ENCODE data around the gene FARSA. TPM values are rescaled to one million over a fixed set of nuclear protein-coding genes. Genes with fewer than 3 reads are reported as not detected.
A peak's percentile ranks its signal among the peaks of the same experiment; 100 is the strongest.

The FARSA gene
- total and polyA plus RNA-seq, 2 donors (not counting 3 experiments of a cell fraction or from before 2014, with no cell fraction given): 51.8 to 77.4 TPM

DNA sequence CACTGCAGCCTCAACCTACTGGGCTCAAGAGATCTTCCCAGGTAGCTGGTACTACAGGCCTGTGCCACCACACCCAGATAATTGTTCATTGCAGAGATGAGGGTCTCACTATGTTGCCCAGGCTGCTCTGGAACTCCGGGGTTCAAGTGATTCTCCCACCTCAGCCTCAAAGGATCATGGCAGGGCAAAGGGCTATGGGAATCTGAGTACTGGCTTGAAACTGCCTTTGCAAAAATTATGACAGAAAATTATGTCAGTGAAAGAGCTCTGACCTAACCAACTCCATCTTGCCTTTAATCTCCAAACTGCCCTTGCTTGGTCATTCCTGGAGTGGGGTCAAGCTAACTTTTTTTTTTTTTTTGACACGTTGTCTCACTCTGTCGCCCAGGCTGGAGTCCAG, 50.9 kb downstream of the FARSA start:
- no peak overlapping the region for H2AFZ ChIP-seq (ENCODE audit: low read depth, low read length)
- H3K9me1 ChIP-seq (replicated peaks; ENCODE audit: control insufficient read depth, extremely low read depth, insufficient read depth, low read length): no peaks in the 10 kb centered on the region
- no peaks in the 10 kb centered on the region for H4K20me1 ChIP-seq (replicated peaks; ENCODE audit: control insufficient read depth, extremely low read depth, insufficient read depth, low read length)
- TF ChIP-seq, protein P1, sequence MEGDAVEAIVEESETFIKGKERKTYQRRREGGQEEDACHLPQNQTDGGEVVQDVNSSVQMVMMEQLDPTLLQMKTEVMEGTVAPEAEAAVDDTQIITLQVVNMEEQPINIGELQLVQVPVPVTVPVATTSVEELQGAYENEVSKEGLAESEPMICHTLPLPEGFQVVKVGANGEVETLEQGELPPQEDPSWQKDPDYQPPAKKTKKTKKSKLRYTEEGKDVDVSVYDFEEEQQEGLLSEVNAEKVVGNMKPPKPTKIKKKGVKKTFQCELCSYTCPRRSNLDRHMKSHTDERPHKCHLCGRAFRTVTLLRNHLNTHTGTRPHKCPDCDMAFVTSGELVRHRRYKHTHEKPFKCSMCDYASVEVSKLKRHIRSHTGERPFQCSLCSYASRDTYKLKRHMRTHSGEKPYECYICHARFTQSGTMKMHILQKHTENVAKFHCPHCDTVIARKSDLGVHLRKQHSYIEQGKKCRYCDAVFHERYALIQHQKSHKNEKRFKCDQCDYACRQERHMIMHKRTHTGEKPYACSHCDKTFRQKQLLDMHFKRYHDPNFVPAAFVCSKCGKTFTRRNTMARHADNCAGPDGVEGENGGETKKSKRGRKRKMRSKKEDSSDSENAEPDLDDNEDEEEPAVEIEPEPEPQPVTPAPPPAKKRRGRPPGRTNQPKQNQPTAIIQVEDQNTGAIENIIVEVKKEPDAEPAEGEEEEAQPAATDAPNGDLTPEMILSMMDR (IDR thresholded peaks at IDR 0.05; ENCODE audit: extremely low read depth in 1 of 2, insufficient read depth in 1 of 2, low read depth in 1 of 2, low read length in 2 of 2): no peak
- dilution Hi-C loops (cut with MboI; ENCODE audit: extremely low pct_ligation_motif_present, low sequenced_read_pairs): no loop called here
- peak; percentile 4 for FAIRE-seq
- ChIA-PET POLR2A (interaction anchor here (1.1 kb wide), 1 partner anchor 8 kb away, joined by 4 read pairs; the partner anchor contains the start of gene GCDH), CTCF (interaction anchor here (1.7 to 3.5 kb wide), 5 partner anchors 8 to 116 kb away, joined by 5 to 22 read pairs (median 14); partner anchors contain the start of gene GCDH)
- H3K9me3 ChIP-seq (replicated peaks; ENCODE audit: control insufficient read depth, insufficient read depth, low read length): no peaks in the 10 kb centered on the region
- H3K4me1 ChIP-seq (ENCODE audit: control insufficient read depth, extremely low read depth, insufficient read depth, low read length): peaks cover 4% of the 10 kb centered on the region
- intact Hi-C loops (cut with micrococcal nuclease): no loop called here
- no peak overlapping the region for H3K9ac ChIP-seq (replicated peaks; ENCODE audit: extremely low read depth, insufficient read depth, low read length)
- peaks cover 0 to 5% of the 10 kb centered on the region in 2 experiments for H3K36me3 ChIP-seq (ENCODE audit: control insufficient read depth in 2 of 2, extremely low read depth in 1 of 2, insufficient read depth in 2 of 2, low read length in 2 of 2)
- H3K27me3 ChIP-seq (ENCODE audit: control insufficient read depth in 2 of 2, insufficient read depth in 2 of 2, low read length in 2 of 2): peaks cover 12 to 22% of the 10 kb centered on the region in 2 experiments
- no peak overlapping the region for H3K4me2 ChIP-seq (ENCODE audit: insufficient read depth, low read length)
- H3K79me2 ChIP-seq (ENCODE audit: control insufficient read depth, insufficient read depth, low read length): no peaks in the 10 kb centered on the region
- BruUV-seq (replicated peaks): no TSS peak
- DNase-seq (ENCODE audit: low read depth, low spot score): no peak
- H3K27ac ChIP-seq (ENCODE audit: insufficient read depth, low read depth, low read length): no peak overlapping the region
- no peak overlapping the region for H3K4me3 ChIP-seq (replicated peaks in 1 of 3; ENCODE audit: insufficient read depth in 1 of 3, low read depth in 1 of 3, low read length in 3 of 3)

GRCh38 chr19:12881172-12881808, 52.2 kb downstream of the FARSA start, which contains the start of gene DNASE2:
Gene DNASE2, minus strand, starts transcription at chr19:12881449. Its CDS starts 74 bp downstream, at chr19:12881375.
- H3K27ac ChIP-seq (ENCODE audit: insufficient read depth, low read depth, low read length): peak within 1 kb of the TSS; percentile 49
- FAIRE-seq: peak; percentile 94
- ChIA-PET POLR2A (interaction anchor here (1.1 kb wide), 1 partner anchor 10 kb away, joined by 4 read pairs; the partner anchor contains the start of gene GCDH), CTCF (interaction anchor here (1.1 to 3.5 kb wide), 7 partner anchors 10 to 121 kb away, joined by 3 to 22 read pairs (median 12); partner anchors contain the start of gene GCDH)
- H2AFZ ChIP-seq (ENCODE audit: low read depth, low read length): peak within 1 kb of the TSS; percentile 70
- peaks cover 9 to 20% of the 10 kb centered on the region in 2 experiments for H3K27me3 ChIP-seq (ENCODE audit: control insufficient read depth in 2 of 2, insufficient read depth in 2 of 2, low read length in 2 of 2)
- peaks cover 4% of the 10 kb centered on the region for H3K4me1 ChIP-seq (ENCODE audit: control insufficient read depth, extremely low read depth, insufficient read depth, low read length)
- H4K20me1 ChIP-seq (replicated peaks; ENCODE audit: control insufficient read depth, extremely low read depth, insufficient read depth, low read length): no peaks in the 10 kb centered on the region
- TSS peak; percentile 23 for BruUV-seq (replicated peaks)
- peak within 1 kb of the TSS; percentile 66 for H3K4me2 ChIP-seq (ENCODE audit: insufficient read depth, low read length)
- no peaks in the 10 kb centered on the region for H3K9me3 ChIP-seq (replicated peaks; ENCODE audit: control insufficient read depth, insufficient read depth, low read length)
- intact Hi-C loops (cut with micrococcal nuclease): loop anchor here (2.0 kb wide), 1 partner anchor 38 kb away; the partner anchor contains the start of gene SYCE2
- no peaks in the 10 kb centered on the region for H3K79me2 ChIP-seq (ENCODE audit: control insufficient read depth, insufficient read depth, low read length)
- H3K9me1 ChIP-seq (replicated peaks; ENCODE audit: control insufficient read depth, extremely low read depth, insufficient read depth, low read length): no peaks in the 10 kb centered on the region
- H3K9ac ChIP-seq (replicated peaks; ENCODE audit: extremely low read depth, insufficient read depth, low read length): peak within 1 kb of the TSS; percentile 56
- peak within 1 kb of the TSS; percentile 25 to 78 (median 49) for H3K4me3 ChIP-seq (replicated peaks in 1 of 3; ENCODE audit: insufficient read depth in 1 of 3, low read depth in 1 of 3, low read length in 3 of 3)
- DNase-seq (ENCODE audit: low read depth, low spot score): peak; percentile 82
- dilution Hi-C loops (cut with MboI; ENCODE audit: extremely low pct_ligation_motif_present, low sequenced_read_pairs): no loop called here
- TF ChIP-seq POLR2A (IDR thresholded peaks at IDR 0.05; ENCODE audit: low read depth, low read length): peak; percentile 36
- TF ChIP-seq MYC (IDR thresholded peaks at IDR 0.05; ENCODE audit: low read depth, low read length): no peak
- no peak for TF ChIP-seq FOS (IDR thresholded peaks at IDR 0.05; ENCODE audit: borderline replicate concordance, insufficient read depth, low read length)
- peak; percentile 54 for TF ChIP-seq POLR2AphosphoS5 (IDR thresholded peaks at IDR 0.05; ENCODE audit: insufficient read depth, low read depth, low read length)
- H3K36me3 ChIP-seq (ENCODE audit: control insufficient read depth in 2 of 2, extremely low read depth in 1 of 2, insufficient read depth in 2 of 2, low read length in 2 of 2): peaks cover 0 to 5% of the 10 kb centered on the region in 2 experiments

Data from endothelial cell of umbilical vein (primary cell).